Epithelial cell of umbilical artery (primary cell): ENCODE data around the gene CEACAM7. TPM values are rescaled to one million over a fixed set of nuclear protein-coding genes. Genes with fewer than 3 reads are reported as not detected.

ENCODE experiments used
- total RNA-seq: library from RNA; depleted of rRNA; stranded (reverse); fragments of >200 nt; gene quantifications from 2 replicates; pipeline ENCODE4 v1.2.3, GENCODE V29; 2014

The CEACAM7 gene
- total RNA-seq: 0.32 TPM in 1 of 2 replicates, not detected in the other

DNA sequence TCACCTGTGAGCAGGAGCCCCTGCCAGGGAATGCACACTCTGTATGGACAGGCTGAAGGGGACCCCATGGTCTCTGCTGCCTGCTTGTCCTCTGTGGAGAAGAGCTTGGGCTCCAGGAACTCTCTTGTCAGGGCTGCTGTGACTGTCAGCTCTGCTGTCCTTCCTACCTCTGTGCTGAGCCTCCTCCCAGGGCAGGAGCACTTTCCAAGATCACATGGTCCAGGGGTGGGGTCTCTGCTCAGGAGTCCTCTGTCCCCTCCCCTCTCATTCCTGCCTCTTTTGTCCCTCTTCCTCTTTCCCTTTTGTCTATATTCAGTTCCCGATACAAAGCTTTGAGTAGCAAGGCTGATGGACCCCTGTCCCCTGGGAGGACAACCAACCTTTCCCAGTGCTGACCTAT lies at the start of gene CEACAM7:
TSS of gene CEACAM7 (minus strand) at position 173 of the 400 bp plus-strand sequence. CDS start at position 68, 105 bp downstream.

DNA sequence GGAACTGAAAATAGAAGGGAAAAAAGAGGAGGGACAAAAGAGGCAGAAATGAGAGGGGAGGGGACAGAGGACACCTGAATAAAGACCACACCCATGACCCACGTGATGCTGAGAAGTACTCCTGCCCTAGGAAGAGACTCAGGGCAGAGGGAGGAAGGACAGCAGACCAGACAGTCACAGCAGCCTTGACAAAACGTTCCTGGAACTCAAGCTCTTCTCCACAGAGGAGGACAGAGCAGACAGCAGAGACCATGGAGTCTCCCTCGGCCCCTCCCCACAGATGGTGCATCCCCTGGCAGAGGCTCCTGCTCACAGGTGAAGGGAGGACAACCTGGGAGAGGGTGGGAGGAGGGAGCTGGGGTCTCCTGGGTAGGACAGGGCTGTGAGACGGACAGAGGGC lies 20.4 kb upstream of the CEACAM7 start, which contains the start of gene CEACAM5:
TSS of gene CEACAM5 (plus strand) at position 146 of the 400 bp plus-strand sequence. CDS start at position 252, 106 bp downstream.

DNA sequence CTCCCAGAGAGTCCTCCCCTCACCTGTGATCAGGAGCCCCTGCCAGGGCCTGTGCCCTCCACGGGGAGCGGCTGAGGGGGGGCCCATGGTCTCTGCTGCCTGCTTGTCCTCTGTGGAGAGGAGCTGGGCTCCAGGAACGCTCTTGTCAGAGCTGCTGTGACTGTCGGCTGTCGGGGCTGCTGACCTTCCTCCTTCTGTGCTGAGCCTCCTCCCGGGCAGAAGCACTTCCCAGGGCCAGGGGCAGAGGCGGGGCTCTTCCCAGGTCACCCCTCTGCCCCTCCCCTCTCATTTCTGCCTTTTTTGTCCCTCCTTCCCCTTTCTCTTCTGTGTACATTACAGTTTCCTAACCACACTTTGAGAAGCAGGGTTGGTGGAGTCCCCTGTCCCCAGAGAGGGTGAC lies 61.2 kb downstream of the CEACAM7 start, which contains the start of gene CEACAM4:
TSS of gene CEACAM4 (minus strand) at position 198 of the 400 bp plus-strand sequence. CDS start at position 87, 111 bp downstream.

Other genes starting within 250 kb of the CEACAM7 start
- gene DMAC2, start 248.4 kb downstream of the CEACAM7 start, total RNA-seq: 45.9 and 59.8 TPM in 2 replicates
- not detected in 2 replicates for gene ERICH4, start 245.1 kb downstream of the CEACAM7 start, total RNA-seq
- 0.32 TPM in 1 of 2 replicates, not detected in the other for gene CEACAM21, start 112.1 kb downstream of the CEACAM7 start, total RNA-seq
- gene CEACAM4, start 61.2 kb downstream of the CEACAM7 start, total RNA-seq: not detected in 2 replicates
- gene CEACAM5, start 20.4 kb upstream of the CEACAM7 start, total RNA-seq: not detected in 2 replicates
- not detected in 2 replicates for gene CEACAM6, start 67.3 kb upstream of the CEACAM7 start, total RNA-seq
- gene CEACAM3, start 108.3 kb upstream of the CEACAM7 start, total RNA-seq: not detected in 2 replicates
- not detected in 2 replicates for gene LYPD4, start 156.4 kb upstream of the CEACAM7 start, total RNA-seq
- gene DMRTC2, start 156.8 kb upstream of the CEACAM7 start, total RNA-seq: not detected in 2 replicates
- 356 and 1,098 TPM in 2 replicates for gene RPS19, start 172.0 kb upstream of the CEACAM7 start, total RNA-seq
- 0.15 TPM in 1 of 2 replicates, not detected in the other for gene CD79A, start 189.0 kb upstream of the CEACAM7 start, total RNA-seq
- 35.6 and 43.5 TPM in 2 replicates for gene ARHGEF1, start 194.9 kb upstream of the CEACAM7 start, total RNA-seq
- not detected in 2 replicates for gene ERFL, start 240.2 kb upstream of the CEACAM7 start, total RNA-seq